GM21515 (cell line): ENCODE data around the gene RASGRF2.
"Not testable (repeated sequence)": the region's sequence is repeated elsewhere in the genome, so short reads cannot be mapped to it uniquely, and the experiment has no call there.

ENCODE experiments used
- ATAC-seq: cut with Tn5 transposase; IDR thresholded peaks from one replicate; pipeline ENCODE4 v1.9.1; 2021; ENCODE audit not compliant: unreplicated experiment

The RASGRF2 gene

GRCh38 chr5:81265101-81265500 lies 304.9 kb downstream of the RASGRF2 start:
- ATAC-seq: no peak

DNA sequence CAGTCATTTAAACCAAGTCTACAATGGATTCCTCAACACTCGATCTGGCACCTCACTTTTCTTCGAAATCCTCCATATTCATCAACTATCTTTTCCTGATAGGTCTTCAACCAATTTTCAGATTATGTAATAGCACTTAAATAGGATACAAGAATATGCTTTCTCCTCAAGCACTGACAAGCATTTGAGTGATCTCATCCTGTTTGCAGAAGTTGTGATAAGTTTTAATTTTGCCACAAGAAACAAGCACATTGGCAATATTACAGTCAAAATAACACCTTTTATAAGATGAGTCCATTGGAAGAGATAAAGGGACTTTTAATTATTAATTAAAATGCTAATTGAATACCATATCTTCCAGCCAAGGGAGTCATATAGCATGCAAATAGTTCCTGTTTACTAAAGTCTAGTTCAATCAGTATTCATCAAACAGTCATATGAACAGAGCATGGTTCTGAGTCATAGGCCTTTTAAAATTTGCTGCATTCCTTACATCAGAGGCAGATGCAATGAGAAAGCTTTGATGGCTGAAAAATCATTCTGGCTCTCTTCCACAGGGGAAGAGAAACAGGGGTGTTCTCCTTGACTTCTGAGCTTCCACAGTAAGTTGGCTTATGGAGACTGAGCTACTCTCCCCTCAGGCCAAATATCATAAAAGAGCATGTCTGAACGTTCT lies 308.5 kb downstream of the RASGRF2 start:
- ATAC-seq: no peak

DNA sequence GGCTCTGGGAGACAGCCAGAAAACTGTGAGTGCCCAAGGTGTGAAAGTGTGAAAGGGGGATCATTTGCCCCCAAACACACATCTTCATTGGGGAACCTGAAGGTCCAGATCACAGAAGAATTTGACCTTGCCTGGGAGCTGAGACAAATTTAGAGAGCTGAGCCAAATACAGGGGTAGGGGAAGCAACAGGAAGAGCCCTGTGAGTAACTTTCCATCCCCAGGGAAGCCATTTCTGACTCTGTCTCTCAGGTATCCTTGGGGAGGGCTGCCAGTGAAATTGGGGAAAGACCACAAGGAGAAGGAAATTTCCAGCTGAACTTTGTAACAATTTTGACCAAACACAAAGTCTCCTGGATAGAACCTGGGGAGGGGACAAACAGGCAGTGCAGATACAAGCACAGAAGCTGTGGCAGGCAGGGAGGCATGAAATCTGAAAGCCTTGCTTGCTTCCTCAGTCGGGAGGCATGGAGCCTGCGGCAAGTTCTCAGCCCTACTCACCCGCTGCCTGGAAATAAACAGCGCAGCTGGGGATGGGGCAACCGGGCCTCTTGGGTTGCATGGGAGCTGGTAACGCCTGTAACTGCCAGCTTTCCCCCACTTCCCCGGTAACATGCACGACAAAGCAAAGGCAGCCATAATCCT lies 309.7 kb downstream of the RASGRF2 start:
- ATAC-seq: no peak

GRCh38 chr5:81270394-81271027 lies 310.3 kb downstream of the RASGRF2 start:
- ATAC-seq: not testable (repeated sequence)
